H1 (cell line): ENCODE results near the gene GPRIN3. TPM values are rescaled to one million over a fixed set of nuclear protein-coding genes. Genes with fewer than 3 reads are reported as not detected.

Experiments used
- CTCF ChIA-PET: fragments of 300-600 bp; sonication (Branson Sonifier 250); formaldehyde crosslinking; loops from one replicate; lab custom pipeline; 2021; ENCODE audit not compliant: partially characterized antibody; lab: Charles Lee
- POLR2A ChIA-PET: fragments of 300-600 bp; sonication (Branson Sonifier 250); formaldehyde crosslinking; loops from one replicate; lab custom pipeline; 2021; ENCODE audit warnings: inconsistent platforms; ENCODE audit not compliant: partially characterized antibody; lab: Charles Lee
- DNase-seq, 2 experiments: peaks; one replicate each; pipeline versions ENCODE4 v3.0.0 to v3.0.0-alpha.2; 2010 to 2022; ENCODE audit warnings: low spot score in 2 of 2, low read depth in 1 of 2, mixed read lengths in 1 of 2
- FAIRE-seq: peaks from 2 replicates; lab custom pipeline; 2011; peaks lifted over from hg19 to GRCh38; lab: Jason Lieb, UNC
- H2AFZ ChIP-seq: 2 replicates; pipeline ENCODE4 v1.8.1; 2012; ENCODE audit warnings: low read length, inconsistent platforms
- H2AK5ac ChIP-seq: 2 replicates; pipeline ENCODE4 v1.6.1; 2013; ENCODE audit warnings: low read depth, low read length
- H2BK120ac ChIP-seq: replicated peaks from 2 replicates; pipeline ENCODE3; 2013; ENCODE audit warnings: low read depth, low read length, inconsistent platforms
- H2BK12ac ChIP-seq: 2 replicates; pipeline ENCODE4 v1.6.1; 2013; ENCODE audit warnings: low read depth, low read length
- H2BK15ac ChIP-seq: 2 replicates; pipeline ENCODE4 v1.6.1; 2013; ENCODE audit warnings: low read length
- H2BK20ac ChIP-seq: 2 replicates; pipeline ENCODE4 v1.6.1; 2013; ENCODE audit warnings: low read length
- H2BK5ac ChIP-seq: 2 replicates; pipeline ENCODE4 v1.6.1; 2013; ENCODE audit warnings: low read depth, low read length
- H3K14ac ChIP-seq: 2 replicates; pipeline ENCODE4 v1.6.1; 2013; ENCODE audit warnings: inconsistent platforms; ENCODE audit not compliant: insufficient read length
- H3K18ac ChIP-seq: 2 replicates; pipeline ENCODE4 v1.6.1; 2013; ENCODE audit warnings: low read length; ENCODE audit errors: extremely low read depth
- H3K23ac ChIP-seq: 2 replicates; pipeline ENCODE4 v1.6.1; 2013; ENCODE audit warnings: inconsistent platforms; ENCODE audit not compliant: insufficient read length
- H3K23me2 ChIP-seq: 2 replicates; pipeline ENCODE4 v1.6.1; 2013; ENCODE audit warnings: low read depth, low read length
- H3K27ac ChIP-seq: 2 replicates; pipeline ENCODE4 v1.6.1; 2011; ENCODE audit warnings: low read depth, low read length, inconsistent platforms
- H3K27me3 ChIP-seq, 4 experiments: replicated peaks in 1 of 4; 1 replicate in 1 of 4; 2 replicates in 3 of 4; pipeline versions ENCODE4 v1.6.1 to v1.8.1; 2011 to 2013; ENCODE audit warnings: low read length in 3 of 4, mild to moderate bottlenecking in 3 of 4, inconsistent platforms in 2 of 4, mixed read lengths in 2 of 4, moderate library complexity in 1 of 4; ENCODE audit not compliant: control insufficient read depth in 3 of 4, insufficient read depth in 3 of 4; ENCODE audit errors: extremely low read depth in 1 of 4
- H3K36me3 ChIP-seq, 4 experiments: 2 replicates each; pipeline versions ENCODE4 v1.6.1 to v1.8.1; 2011 to 2013; ENCODE audit warnings: mild to moderate bottlenecking in 4 of 4, low read length in 3 of 4, moderate library complexity in 2 of 4, control low read depth in 1 of 4, inconsistent platforms in 1 of 4; ENCODE audit not compliant: insufficient read depth in 4 of 4, control insufficient read depth in 2 of 4
- H3K4ac ChIP-seq: replicated peaks from 2 replicates; pipeline ENCODE3; 2013; ENCODE audit warnings: low read length, low read depth, mixed read lengths, inconsistent platforms; ENCODE audit not compliant: insufficient read length
- H3K4me1 ChIP-seq, 4 experiments: replicated peaks in 1 of 4; 1 replicate in 1 of 4; 2 replicates in 3 of 4; pipeline versions ENCODE4 v1.6.1 to v1.8.1; 2011 to 2013; ENCODE audit warnings: low read length in 3 of 4, inconsistent platforms in 2 of 4, mixed read lengths in 1 of 4; ENCODE audit not compliant: insufficient read depth in 4 of 4, control insufficient read depth in 3 of 4
- H3K4me2 ChIP-seq, 2 experiments: 2 replicates each; pipeline versions ENCODE4 v1.6.1 to v1.8.1; 2011 to 2013; ENCODE audit warnings: low read depth in 2 of 2, low read length in 2 of 2, control low read depth in 1 of 2, inconsistent platforms in 1 of 2, mild to moderate bottlenecking in 1 of 2; ENCODE audit not compliant: insufficient read depth in 1 of 2
- H3K4me3 ChIP-seq, 4 experiments: fragments of 200-600, 300-600 bp in 1 of 4; sonication (generic), shearing (Covaris generic), sonication (Bioruptor Twin) in 1 of 4; 2 replicates each; pipeline versions ENCODE4 v1.5.1 to v1.8.1; 2011 to 2016; ENCODE audit warnings: low read length in 4 of 4, low read depth in 3 of 4, control low read depth in 2 of 4, inconsistent platforms in 2 of 4, mild to moderate bottlenecking in 2 of 4, mixed read lengths in 1 of 4, moderate library complexity in 1 of 4; ENCODE audit not compliant: insufficient read depth in 2 of 4; ENCODE audit errors: extremely low read depth in 1 of 4
- H3K56ac ChIP-seq: replicated peaks from 2 replicates; pipeline ENCODE3; 2013; ENCODE audit warnings: low read depth, mild to moderate bottlenecking, mixed read lengths, low read length, inconsistent platforms; ENCODE audit not compliant: insufficient read length
- H3K79me1 ChIP-seq: 2 replicates; pipeline ENCODE4 v1.6.1; 2013; ENCODE audit warnings: low read depth, low read length, control low read depth
- H3K79me2 ChIP-seq, 2 experiments: 2 replicates each; pipeline versions ENCODE4 v1.6.1 to v1.8.1; 2012 to 2013; ENCODE audit warnings: low read length in 2 of 2, mild to moderate bottlenecking in 2 of 2, inconsistent platforms in 1 of 2; ENCODE audit not compliant: insufficient read depth in 2 of 2, control insufficient read depth in 1 of 2
- H3K9ac ChIP-seq, 4 experiments: replicated peaks in 1 of 4; 1 replicate in 1 of 4; 2 replicates in 3 of 4; pipeline versions ENCODE4 v1.6.1 to v1.8.1; 2011 to 2013; ENCODE audit warnings: low read depth in 3 of 4, low read length in 3 of 4, control low read depth in 2 of 4, mild to moderate bottlenecking in 2 of 4, moderate library complexity in 2 of 4, inconsistent platforms in 1 of 4; ENCODE audit errors: extremely low read depth in 1 of 4
- H3K9me3 ChIP-seq, 2 experiments: 2 replicates each; pipeline versions ENCODE4 v1.6.1 to v1.8.1; 2012 to 2013; ENCODE audit warnings: mild to moderate bottlenecking in 2 of 2, moderate library complexity in 2 of 2, control low read depth in 1 of 2, inconsistent platforms in 1 of 2, low read depth in 1 of 2, low read length in 1 of 2, mixed read lengths in 1 of 2; ENCODE audit not compliant: insufficient read depth in 2 of 2
- H4K20me1 ChIP-seq, 2 experiments: replicated peaks in 1 of 2; 2 replicates each; pipeline versions ENCODE3 to v1.8.1; 2011 to 2013; ENCODE audit warnings: inconsistent platforms in 2 of 2, low read length in 2 of 2, mild to moderate bottlenecking in 1 of 2; ENCODE audit not compliant: insufficient read depth in 2 of 2, control insufficient read depth in 1 of 2
- H4K5ac ChIP-seq: 2 replicates; pipeline ENCODE4 v1.6.1; 2013; ENCODE audit warnings: low read length, low read depth, mixed read lengths, inconsistent platforms; ENCODE audit not compliant: insufficient read length
- H4K8ac ChIP-seq: 2 replicates; pipeline ENCODE4 v1.8.0; 2013; ENCODE audit warnings: mild to moderate bottlenecking, moderate library complexity, low read length, inconsistent platforms; ENCODE audit not compliant: insufficient read depth; ENCODE audit errors: extremely low read depth
- H4K91ac ChIP-seq: replicated peaks from 2 replicates; pipeline ENCODE3; 2013; ENCODE audit warnings: low read length, mixed read lengths, inconsistent platforms; ENCODE audit not compliant: insufficient read length
- CTBP2 ChIP-seq: IDR thresholded peaks from 2 replicates; pipeline ENCODE4 v1.7.0; 2011; ENCODE audit warnings: borderline replicate concordance, mild to moderate bottlenecking, moderate library complexity, mixed read lengths, low read length; ENCODE audit not compliant: insufficient read depth, insufficient read length
- PHF8 ChIP-seq: fragments of 200-600 bp; sonication (generic); conservative IDR thresholded peaks from 2 replicates; pipeline ENCODE4 v1.7.1; 2012; ENCODE audit warnings: low read depth, mild to moderate bottlenecking, inconsistent platforms, low read length, moderate library complexity
- POU5F1 ChIP-seq: IDR thresholded peaks from 2 replicates; pipeline ENCODE4 v1.6.1; 2011; ENCODE audit warnings: low read depth, mild to moderate bottlenecking, low read length, moderate library complexity
- RBBP5 ChIP-seq: IDR thresholded peaks from 2 replicates; pipeline ENCODE4 v1.7.1; 2012; ENCODE audit warnings: low read depth, mild to moderate bottlenecking, inconsistent platforms, low read length, moderate library complexity, borderline replicate concordance
- SIX5 ChIP-seq: IDR thresholded peaks from 2 replicates; pipeline ENCODE4 v1.6.1; 2011; ENCODE audit warnings: mild to moderate bottlenecking, low read depth, low read length
- SP4 ChIP-seq: IDR thresholded peaks from 2 replicates; pipeline ENCODE4 v1.6.1; 2012; ENCODE audit warnings: low read length, inconsistent platforms
- TEAD4 ChIP-seq: IDR thresholded peaks from 2 replicates; pipeline ENCODE4 v1.6.1; 2012; ENCODE audit warnings: low read depth, low read length, inconsistent platforms, mixed read lengths
- WGBS, 2 experiments: shearing (Covaris generic) in 1 of 2; methylation state at CpG; one replicate each; pipeline versions ENCODE4 v1.1.6 to v1.1.7; 2013 to 2015; ENCODE audit warnings: low lambda C conversion rate in 2 of 2, mixed read lengths in 2 of 2, inconsistent platforms in 1 of 2, low coverage in 1 of 2, missing lambda C conversion rate in 1 of 2; ENCODE audit not compliant: insufficient replicate concordance in 2 of 2, insufficient coverage in 1 of 2, insufficient read length in 1 of 2; ENCODE audit errors: extremely low coverage in 1 of 2, missing lambda C conversion rate in 1 of 2; 5-methylcytosine and 5-hydroxymethylcytosine counted together
- polyA plus RNA-seq, 7 experiments: library from polyadenylated mRNA; depleted of rRNA in 3 of 7; stranded (reverse) in 5 of 7; unstranded in 2 of 7; fragments of >200 nt in 5 of 7; fragments of 200-250 nt in 2 of 7; gene quantifications; 1 replicate in 5 of 7; 2 replicates in 1 of 7; 4 replicates in 1 of 7; pipeline versions ENCODE4 v1.2.1 to v1.2.3, GENCODE V29; 2011 to 2013; ENCODE audit warnings: missing spikeins in 2 of 7, mixed read lengths in 2 of 7
- total RNA-seq: library from RNA; stranded (reverse); fragmentation: NEBNext Ultra II Directional; extraction: Animal tissue kit (Norgen Biotek cat#: 25700); gene quantifications from 2 replicates; pipeline ENCODE4 v1.2.1, GENCODE V29; 2021
- TF ChIP-seq, protein P1 (sequence below): IDR thresholded peaks from 2 replicates; pipeline ENCODE4 v1.6.1; 2012; ENCODE audit warnings: low read length, inconsistent platforms
- TF ChIP-seq, protein P2 (sequence below): IDR thresholded peaks from 2 replicates; pipeline ENCODE4 v1.6.1; 2012; ENCODE audit warnings: inconsistent platforms
- TF ChIP-seq, protein P3 (sequence below): IDR thresholded peaks from 2 replicates; pipeline ENCODE4 v1.6.1; 2011; ENCODE audit warnings: low read depth, mild to moderate bottlenecking, low read length; ENCODE audit not compliant: insufficient read depth

Gene GPRIN3
- total and polyA plus RNA-seq, 2 of the 8 experiments (the other 6 are each of a cell fraction or from before 2014, with no cell fraction given): 0.17 to 1.4 TPM

DNA sequence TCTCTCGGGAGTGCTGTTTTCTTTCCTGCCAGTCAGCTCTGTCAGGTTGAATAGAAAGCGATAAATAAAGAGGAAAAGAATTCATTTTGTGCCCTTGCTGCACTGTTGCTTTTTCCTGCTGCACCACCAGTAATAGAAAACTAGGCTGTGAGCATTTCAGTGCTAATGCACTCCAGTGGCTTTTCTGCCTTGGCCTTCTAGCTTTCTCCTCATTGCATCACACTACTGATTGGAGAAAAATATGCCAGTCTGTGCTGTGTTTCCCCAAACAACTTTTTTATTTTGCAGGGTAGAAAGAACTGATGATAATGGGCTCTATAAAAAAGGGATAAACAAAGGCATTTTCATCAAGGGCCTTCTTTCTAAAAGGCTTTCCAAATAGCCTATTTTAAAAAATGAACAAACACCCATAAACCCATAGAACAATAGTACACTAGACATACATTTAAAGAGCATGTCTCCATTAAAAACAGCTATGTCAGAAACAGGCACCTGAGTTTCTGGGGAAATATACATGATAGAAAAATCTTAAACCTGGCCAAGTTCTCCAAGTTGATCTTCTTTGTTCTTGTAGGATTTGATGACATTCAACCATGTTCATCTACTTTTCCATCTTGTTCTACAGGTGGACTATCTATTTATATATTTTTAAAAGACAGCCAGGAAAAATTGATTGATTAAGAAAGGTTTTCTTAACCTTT lies 86.3 kb downstream of the GPRIN3 start:
- no peaks in the 10 kb centered on the region for H3K36me3 ChIP-seq
- no peak overlapping the region for H3K23ac ChIP-seq
- H2AK5ac ChIP-seq: no peak overlapping the region
- CTCF ChIA-PET: interaction anchor here (1.2 kb wide), 1 partner anchor 37 kb away, joined by 4 read pairs; no protein-coding TSS in a partner anchor
- no peak overlapping the region for H3K14ac ChIP-seq
- POLR2A ChIA-PET: no interaction called here
- no peak overlapping the region for H4K91ac ChIP-seq
- DNase-seq (no peak), FAIRE-seq (no peak)
- H2BK5ac ChIP-seq: no peak overlapping the region
- H3K9ac ChIP-seq: no peak overlapping the region
- H3K79me1 ChIP-seq: no peaks in the 10 kb centered on the region
- H3K4me3 ChIP-seq: no peak overlapping the region
- H2BK120ac ChIP-seq: no peak overlapping the region
- no peak overlapping the region for H2BK12ac ChIP-seq
- no peaks in the 10 kb centered on the region for H3K23me2 ChIP-seq
- WGBS, 2 experiments: 94% methylated on average over 2 of the region's 2 CpGs; no CpG with 5 or more reads in 1 of the 2 experiments
- H4K20me1 ChIP-seq: no peaks in the 10 kb centered on the region
- H3K4ac ChIP-seq: no peak overlapping the region
- no peak overlapping the region for H2BK15ac ChIP-seq
- H3K4me2 ChIP-seq: no peak overlapping the region
- no peak overlapping the region for H4K5ac ChIP-seq
- H3K27ac ChIP-seq: no peak overlapping the region
- H3K27me3 ChIP-seq: no peaks in the 10 kb centered on the region
- H3K56ac ChIP-seq: no peak overlapping the region
- no peaks in the 10 kb centered on the region for H3K79me2 ChIP-seq
- H2BK20ac ChIP-seq: no peak overlapping the region
- no peak overlapping the region for H3K18ac ChIP-seq
- no peaks in the 10 kb centered on the region for H3K4me1 ChIP-seq
- H2AFZ ChIP-seq: no peak overlapping the region
- H4K8ac ChIP-seq: no peak overlapping the region
- no peaks in the 10 kb centered on the region for H3K9me3 ChIP-seq
- TF ChIP-seq, protein P1, sequence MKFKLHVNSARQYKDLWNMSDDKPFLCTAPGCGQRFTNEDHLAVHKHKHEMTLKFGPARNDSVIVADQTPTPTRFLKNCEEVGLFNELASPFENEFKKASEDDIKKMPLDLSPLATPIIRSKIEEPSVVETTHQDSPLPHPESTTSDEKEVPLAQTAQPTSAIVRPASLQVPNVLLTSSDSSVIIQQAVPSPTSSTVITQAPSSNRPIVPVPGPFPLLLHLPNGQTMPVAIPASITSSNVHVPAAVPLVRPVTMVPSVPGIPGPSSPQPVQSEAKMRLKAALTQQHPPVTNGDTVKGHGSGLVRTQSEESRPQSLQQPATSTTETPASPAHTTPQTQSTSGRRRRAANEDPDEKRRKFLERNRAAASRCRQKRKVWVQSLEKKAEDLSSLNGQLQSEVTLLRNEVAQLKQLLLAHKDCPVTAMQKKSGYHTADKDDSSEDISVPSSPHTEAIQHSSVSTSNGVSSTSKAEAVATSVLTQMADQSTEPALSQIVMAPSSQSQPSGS: no peak
- TF ChIP-seq SP4 (no peak), POU5F1 (no peak), PHF8 (no peak), CTBP2 (no peak), TEAD4 (no peak), SIX5 (no peak), RBBP5 (no peak)
- TF ChIP-seq, protein P2, sequence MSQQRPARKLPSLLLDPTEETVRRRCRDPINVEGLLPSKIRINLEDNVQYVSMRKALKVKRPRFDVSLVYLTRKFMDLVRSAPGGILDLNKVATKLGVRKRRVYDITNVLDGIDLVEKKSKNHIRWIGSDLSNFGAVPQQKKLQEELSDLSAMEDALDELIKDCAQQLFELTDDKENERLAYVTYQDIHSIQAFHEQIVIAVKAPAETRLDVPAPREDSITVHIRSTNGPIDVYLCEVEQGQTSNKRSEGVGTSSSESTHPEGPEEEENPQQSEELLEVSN: no peak
- TF ChIP-seq, protein P3, sequence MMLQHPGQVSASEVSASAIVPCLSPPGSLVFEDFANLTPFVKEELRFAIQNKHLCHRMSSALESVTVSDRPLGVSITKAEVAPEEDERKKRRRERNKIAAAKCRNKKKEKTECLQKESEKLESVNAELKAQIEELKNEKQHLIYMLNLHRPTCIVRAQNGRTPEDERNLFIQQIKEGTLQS: no peak
